Activated naive CD8-positive, alpha-beta T cell (primary cell): ENCODE data around the gene PGAP3.
"Not testable (repeated sequence)": the region's sequence is repeated elsewhere in the genome, so short reads cannot be mapped to it uniquely, and the experiment has no call there.

Experiments used
- H3K27ac Mint-ChIP-seq: one replicate; pipeline ENCODE4 v1.8.0; 2021; ENCODE audit warnings: mixed read lengths
- H3K27me3 Mint-ChIP-seq: one replicate; pipeline ENCODE4 v1.8.0; 2021; ENCODE audit warnings: mixed read lengths
- H3K36me3 Mint-ChIP-seq: one replicate; pipeline ENCODE4 v1.8.0; 2021; ENCODE audit warnings: mixed read lengths
- H3K4me1 Mint-ChIP-seq: one replicate; pipeline ENCODE4 v1.8.0; 2021; ENCODE audit warnings: low read depth, mixed read lengths
- H3K4me3 Mint-ChIP-seq: one replicate; pipeline ENCODE4 v1.8.0; 2021; ENCODE audit warnings: mild to moderate bottlenecking, mixed read lengths
- H3K9me3 Mint-ChIP-seq: one replicate; pipeline ENCODE4 v1.8.0; 2021; ENCODE audit warnings: low read depth, mixed read lengths

Gene PGAP3

GRCh38 chr17:39704821-39705551, 17.1 kb upstream of the PGAP3 start:
- Mint-ChIP-seq H3K27me3 (peaks cover 9% of the 10 kb centered on the region), H3K27ac (no peak overlapping the region), H3K4me1 (peaks cover 22% of the 10 kb centered on the region)

DNA sequence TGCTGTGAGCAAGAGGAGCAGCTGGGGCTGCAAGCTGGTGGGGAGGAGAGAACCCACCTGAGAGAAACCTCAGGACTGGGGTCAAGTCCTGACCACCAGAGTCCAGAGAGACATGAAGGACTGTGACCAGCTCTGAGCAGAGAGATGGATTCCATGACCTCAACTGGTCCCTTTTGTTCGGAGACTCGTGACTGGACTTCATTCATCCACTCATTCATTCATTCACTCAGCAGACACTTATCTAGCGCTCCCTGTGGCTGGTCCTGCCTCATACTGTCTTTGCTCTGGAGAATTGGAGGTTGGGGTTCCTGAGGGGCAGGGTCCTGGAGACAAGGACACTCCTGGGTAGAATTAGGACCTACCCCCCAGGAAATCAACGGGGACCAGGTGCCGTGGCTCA, 16.1 kb upstream of the PGAP3 start:
- H3K4me3 Mint-ChIP-seq, result no peak overlapping the region
- H3K27me3 Mint-ChIP-seq, result peaks cover 16% of the 10 kb centered on the region
- H3K27ac Mint-ChIP-seq, result no peak overlapping the region
- peaks cover 23% of the 10 kb centered on the region for H3K4me1 Mint-ChIP-seq
- H3K9me3 Mint-ChIP-seq, result no peaks in the 10 kb centered on the region
- no peaks in the 10 kb centered on the region for H3K36me3 Mint-ChIP-seq

More at GRCh38 chr17:39704821-39705551, 17.1 kb upstream of the PGAP3 start:
- H3K4me3 Mint-ChIP-seq, result no peak overlapping the region
- H3K9me3 Mint-ChIP-seq, result no peaks in the 10 kb centered on the region
- no peaks in the 10 kb centered on the region for H3K36me3 Mint-ChIP-seq

DNA sequence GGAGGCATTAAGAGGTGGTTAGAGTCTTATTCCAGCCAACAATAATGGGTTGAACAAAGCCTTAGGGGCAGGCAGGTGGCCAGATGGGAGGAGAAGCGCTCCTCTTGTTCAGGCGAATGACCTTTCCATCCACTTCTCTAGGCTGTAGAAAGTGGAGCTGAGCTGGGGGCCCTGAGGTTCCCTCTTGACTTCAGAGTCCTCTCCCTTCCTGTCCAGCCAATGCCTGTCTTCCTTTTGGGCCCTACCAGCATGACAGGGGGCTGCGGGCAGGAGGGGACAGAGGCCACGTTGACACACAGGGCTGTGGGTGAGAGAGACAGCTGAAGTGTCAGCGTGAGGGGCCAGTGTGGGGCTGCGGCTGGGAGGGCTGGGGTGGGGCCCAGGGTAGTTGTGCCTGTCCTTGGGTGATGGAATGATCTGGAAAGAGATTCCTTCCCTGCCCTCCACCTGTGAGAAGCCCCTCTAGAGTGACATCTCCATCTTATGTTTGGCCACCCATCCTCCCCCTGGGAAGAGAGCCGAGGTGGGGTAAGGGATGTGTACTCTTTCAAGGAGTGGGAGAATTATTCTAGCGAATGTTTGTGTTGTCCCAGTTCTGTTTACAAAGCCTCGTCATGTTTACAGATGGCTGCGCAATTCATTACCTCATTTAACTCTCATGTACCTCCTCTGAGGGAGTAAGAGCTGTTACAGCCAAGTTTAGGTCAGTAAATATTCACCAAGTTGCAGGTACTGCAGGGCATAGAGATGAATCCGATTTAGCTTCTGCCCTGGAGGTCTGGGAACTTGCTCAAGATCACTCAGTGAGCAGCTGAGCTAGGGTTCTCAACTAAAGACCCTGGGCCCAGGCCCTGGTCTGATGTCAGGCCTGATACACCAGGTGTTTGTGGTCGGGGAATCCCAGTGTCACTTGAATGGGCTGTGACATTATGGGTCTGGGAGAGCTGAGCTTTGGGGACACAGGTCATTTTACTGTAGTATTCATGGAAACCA, 15.3 kb upstream of the PGAP3 start:
- no peaks in the 10 kb centered on the region for H3K9me3 Mint-ChIP-seq
- H3K4me1 Mint-ChIP-seq, result peaks cover 23% of the 10 kb centered on the region
- H3K4me3 Mint-ChIP-seq, result no peak overlapping the region
- no peak overlapping the region for H3K27ac Mint-ChIP-seq
- H3K27me3 Mint-ChIP-seq, result peaks cover 18% of the 10 kb centered on the region
- H3K36me3 Mint-ChIP-seq, result no peaks in the 10 kb centered on the region

DNA sequence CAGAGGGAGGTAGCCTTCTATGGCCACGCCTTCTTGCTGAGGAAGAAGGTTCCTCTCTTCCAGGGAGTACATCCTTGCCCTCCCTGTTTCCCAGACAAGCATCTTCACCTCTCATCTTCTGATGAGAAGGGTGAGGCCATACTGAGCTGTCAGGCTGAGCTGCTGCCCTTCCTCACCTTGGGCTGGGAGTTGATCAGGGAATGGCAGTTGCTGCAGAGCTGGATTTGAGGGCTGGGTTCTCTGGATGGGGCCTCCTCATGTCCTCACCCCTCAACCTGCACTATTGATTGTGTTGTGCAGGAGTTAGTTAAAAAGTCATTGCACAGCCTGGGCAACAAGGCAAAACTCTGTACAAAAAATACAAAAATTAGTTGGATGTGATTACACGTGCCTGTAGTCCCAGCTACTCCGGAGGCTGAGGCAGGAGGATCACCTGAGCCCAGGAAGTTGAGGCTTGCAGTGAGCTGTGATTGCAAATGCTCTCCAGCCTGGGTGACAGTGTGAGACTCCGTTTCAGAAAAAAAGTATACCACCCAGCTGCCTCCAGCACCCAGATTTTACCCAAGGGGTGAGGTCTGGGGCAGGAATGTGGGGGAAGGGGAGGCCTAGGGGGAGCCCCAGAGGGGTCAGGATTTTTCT, 14.0 kb upstream of the PGAP3 start:
- peaks cover 2% of the 10 kb centered on the region for H3K36me3 Mint-ChIP-seq
- no peak overlapping the region for H3K4me3 Mint-ChIP-seq
- H3K27me3 Mint-ChIP-seq, result peaks cover 18% of the 10 kb centered on the region
- H3K27ac Mint-ChIP-seq, result no peak overlapping the region
- H3K4me1 Mint-ChIP-seq, result peaks cover 14% of the 10 kb centered on the region
- no peaks in the 10 kb centered on the region for H3K9me3 Mint-ChIP-seq

DNA sequence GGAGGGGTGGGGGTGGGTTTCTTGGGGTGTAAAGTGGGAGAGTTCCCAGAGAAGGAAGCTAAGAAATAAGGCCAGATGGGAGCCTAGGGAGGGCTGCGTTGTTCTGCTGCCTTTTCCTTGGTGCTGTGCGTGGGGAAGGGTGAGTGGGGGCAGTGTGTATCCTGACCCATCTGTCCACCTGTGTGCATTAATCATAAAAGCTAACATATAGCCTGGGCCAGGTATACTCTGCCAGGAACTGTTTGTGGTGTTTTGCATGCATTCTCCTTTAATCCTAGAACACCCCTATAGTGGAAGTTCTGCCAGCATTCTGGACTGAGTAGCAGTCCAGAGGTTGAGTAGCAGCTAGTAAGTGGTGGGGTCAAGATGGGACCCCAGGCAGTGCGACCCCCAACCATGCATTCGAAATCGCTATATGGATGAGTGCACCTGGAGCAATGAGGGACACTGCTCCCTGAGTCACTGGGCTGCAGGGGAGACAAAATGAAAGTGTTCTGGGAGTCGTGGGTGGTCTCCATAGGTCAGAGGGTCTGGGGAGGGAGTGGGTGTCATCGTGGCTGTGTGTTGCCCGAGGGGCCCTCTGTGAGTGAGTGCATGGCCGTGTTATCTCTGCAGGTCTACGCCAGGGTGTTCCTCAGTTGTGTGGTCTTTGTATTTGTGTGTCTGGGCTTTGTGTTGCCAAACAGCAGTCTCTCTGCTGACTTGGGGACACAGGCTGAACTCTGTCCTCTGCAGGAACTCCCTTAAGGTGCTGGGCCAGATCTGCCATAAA, 13.3 kb upstream of the PGAP3 start:
- Mint-ChIP-seq H3K36me3 (peaks cover 2% of the 10 kb centered on the region), H3K4me1 (peaks cover 7% of the 10 kb centered on the region), H3K27ac (no peak overlapping the region), H3K9me3 (no peaks in the 10 kb centered on the region), H3K27me3 (peaks cover 18% of the 10 kb centered on the region), H3K4me3 (peak overlapping the region; percentile 30)

GRCh38 chr17:39700148-39700987, 12.5 kb upstream of the PGAP3 start:
- Mint-ChIP-seq H3K4me3 (no peak overlapping the region), H3K36me3 (peaks cover 2% of the 10 kb centered on the region), H3K9me3 (no peaks in the 10 kb centered on the region), H3K4me1 (peaks cover 7% of the 10 kb centered on the region), H3K27me3 (peaks cover 18% of the 10 kb centered on the region), H3K27ac (no peak overlapping the region)

- H3K4me1 Mint-ChIP-seq, result peaks cover 7% of the 10 kb centered on the region
- peaks cover 2% of the 10 kb centered on the region for H3K36me3 Mint-ChIP-seq
- no peaks in the 10 kb centered on the region for H3K9me3 Mint-ChIP-seq
- H3K27me3 Mint-ChIP-seq, result peaks cover 18% of the 10 kb centered on the region
- H3K4me3 Mint-ChIP-seq, result peak within 1 kb of the TSS; percentile 80
- no peak within 1 kb of the TSS for H3K27ac Mint-ChIP-seq
These were observed 11.9 kb upstream of the PGAP3 start, which contains the start of gene ERBB2 for GRCh38 chr17:39699818-39700147. TSS of gene ERBB2 (plus strand) at chr17:39700064. CDS start at chr17:39700239, 175 bp downstream.

GRCh38 chr17:39699157-39699817, 11.4 kb upstream of the PGAP3 start:
- not testable (repeated sequence) for H3K4me1 Mint-ChIP-seq, H3K9me3 Mint-ChIP-seq, H3K27ac Mint-ChIP-seq, H3K36me3 Mint-ChIP-seq
- Mint-ChIP-seq H3K4me3 (peak overlapping the region; percentile 80), H3K27me3 (peaks cover 18% of the 10 kb centered on the region)

GRCh38 chr17:39697961-39698360, 10.1 kb upstream of the PGAP3 start:
- H3K36me3 Mint-ChIP-seq, result peaks cover 7% of the 10 kb centered on the region
- H3K27me3 Mint-ChIP-seq, result peaks cover 18% of the 10 kb centered on the region
- H3K27ac Mint-ChIP-seq, result no peak overlapping the region
- peaks cover 7% of the 10 kb centered on the region for H3K4me1 Mint-ChIP-seq
- H3K9me3 Mint-ChIP-seq, result no peaks in the 10 kb centered on the region
- H3K4me3 Mint-ChIP-seq, result no peak overlapping the region

DNA sequence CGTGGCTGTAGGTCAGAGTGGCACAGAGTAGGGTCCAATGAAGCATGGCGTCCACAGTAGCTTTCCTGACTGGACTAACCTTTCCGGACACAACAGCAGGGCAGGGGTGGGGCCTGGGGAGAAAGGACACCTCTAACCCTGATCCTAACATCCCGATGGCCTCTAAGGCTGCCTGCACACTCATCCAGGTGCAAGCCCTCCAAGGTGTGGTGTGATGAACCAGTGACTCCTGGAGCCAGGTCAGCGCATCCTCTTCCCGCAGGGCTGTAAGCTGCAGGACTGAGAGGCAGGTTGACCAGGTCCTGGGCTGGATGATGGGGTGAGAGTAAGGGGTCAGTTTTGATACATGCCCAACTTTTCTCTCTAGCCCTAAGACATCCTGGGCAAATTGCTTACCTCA, 8.9 kb upstream of the PGAP3 start:
- Mint-ChIP-seq H3K9me3 (no peaks in the 10 kb centered on the region), H3K4me3 (no peak overlapping the region), H3K36me3 (peaks cover 7% of the 10 kb centered on the region), H3K27ac (no peak overlapping the region), H3K4me1 (peaks cover 7% of the 10 kb centered on the region), H3K27me3 (peaks cover 17% of the 10 kb centered on the region)

DNA sequence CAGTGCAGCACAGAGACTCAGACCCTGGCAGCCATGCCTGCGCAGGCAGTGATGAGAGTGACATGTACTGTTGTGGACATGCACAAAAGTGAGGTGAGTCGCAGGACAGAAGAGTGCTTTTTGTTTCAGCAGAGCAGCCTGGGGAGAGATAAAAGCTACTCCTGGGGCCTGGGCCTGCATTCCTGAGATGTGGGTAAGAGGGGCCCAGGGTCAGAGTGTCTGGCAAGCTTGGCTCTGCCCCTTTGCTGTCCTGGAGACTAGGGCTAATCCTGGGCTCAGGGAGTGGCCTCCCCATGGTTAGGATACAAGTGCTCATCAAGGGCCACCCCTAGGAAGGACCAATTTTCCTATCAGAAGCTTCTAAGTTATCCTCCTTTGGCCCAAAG, 7.2 kb upstream of the PGAP3 start:
- H3K9me3 Mint-ChIP-seq, result no peaks in the 10 kb centered on the region
- H3K4me1 Mint-ChIP-seq, result peaks cover 5% of the 10 kb centered on the region
- peaks cover 8% of the 10 kb centered on the region for H3K27me3 Mint-ChIP-seq
- H3K4me3 Mint-ChIP-seq, result no peak overlapping the region
- H3K27ac Mint-ChIP-seq, result no peak overlapping the region
- H3K36me3 Mint-ChIP-seq, result peaks cover 7% of the 10 kb centered on the region

GRCh38 chr17:39694593-39694992, 6.7 kb upstream of the PGAP3 start:
- Mint-ChIP-seq H3K4me3 (no peak overlapping the region), H3K9me3 (no peaks in the 10 kb centered on the region), H3K4me1 (peaks cover 2% of the 10 kb centered on the region), H3K36me3 (peaks cover 7% of the 10 kb centered on the region), H3K27ac (no peak overlapping the region), H3K27me3 (peaks cover 6% of the 10 kb centered on the region)

GRCh38 chr17:39688945-39689344, 1.1 kb upstream of the PGAP3 start:
- H3K9me3 Mint-ChIP-seq, result no peaks in the 10 kb centered on the region
- H3K4me3 Mint-ChIP-seq, result peak overlapping the region; percentile 99
- peak overlapping the region; percentile 97 for H3K27ac Mint-ChIP-seq
- H3K36me3 Mint-ChIP-seq, result peaks cover 8% of the 10 kb centered on the region
- H3K4me1 Mint-ChIP-seq, result peaks cover 20% of the 10 kb centered on the region
- H3K27me3 Mint-ChIP-seq, result no peaks in the 10 kb centered on the region
